A673 (cell line): Measurements from ENCODE around the gene NUP42. TPM values are rescaled to one million over a fixed set of nuclear protein-coding genes. Genes with fewer than 3 reads are reported as not detected.

Source experiments
- BruUV-seq: library from RNA; stranded (reverse); fragments of 400-500 nt; replicated peaks from 2 replicates; lab custom pipeline; 2021; lab: Mats Ljungman, UMichigan
- CTCF ChIA-PET: fragments of 300-600 bp; sonication (Branson Sonifier 250); formaldehyde crosslinking; loops from one replicate; lab custom pipeline; 2022; ENCODE audit warnings: antibody characterized with exemption; lab: Charles Lee
- POLR2A ChIA-PET: fragments of 300-600 bp; sonication (Branson Sonifier 250); formaldehyde crosslinking; loops from one replicate; lab custom pipeline; 2022; ENCODE audit warnings: antibody characterized with exemption; ENCODE audit not compliant: low non-redundant PET; lab: Charles Lee
- DNase-seq: peaks from one replicate; pipeline ENCODE4 v3.0.0-alpha.2; 2015; ENCODE audit warnings: low spot score
- H3K27ac ChIP-seq: fragments of 200-600 bp; sonication (generic); 2 replicates; pipeline ENCODE4 v1.5.1; 2016; ENCODE audit warnings: mixed run types, low read depth, mild to moderate bottlenecking, mixed read lengths, antibody characterized with exemption, low read length; ENCODE audit not compliant: poor library complexity, severe bottlenecking
- H3K27me3 ChIP-seq: fragments of 200-600 bp; sonication (generic); replicated peaks from 2 replicates; pipeline ENCODE4 v1.6.1; 2017; ENCODE audit warnings: mixed run types, low read depth, mild to moderate bottlenecking, mixed read lengths, antibody characterized with exemption, low read length; ENCODE audit not compliant: insufficient read depth, poor library complexity
- H3K36me3 ChIP-seq: fragments of 200-600 bp; sonication (generic); 2 replicates; pipeline ENCODE4 v1.6.1; 2016; ENCODE audit warnings: mixed run types, mild to moderate bottlenecking, mixed read lengths, antibody characterized with exemption, low read length; ENCODE audit not compliant: insufficient read depth, poor library complexity, severe bottlenecking
- H3K4me1 ChIP-seq: fragments of 200-600 bp; sonication (generic); 2 replicates; pipeline ENCODE4 v1.6.1; 2017; ENCODE audit warnings: mixed run types, mild to moderate bottlenecking, mixed read lengths, antibody characterized with exemption, low read length; ENCODE audit not compliant: insufficient read depth, poor library complexity, severe bottlenecking
- H3K4me3 ChIP-seq: fragments of 200-600 bp; sonication (generic); 2 replicates; pipeline ENCODE4 v1.5.1; 2016; ENCODE audit warnings: low read depth, mixed run types, mild to moderate bottlenecking, mixed read lengths, low read length; ENCODE audit not compliant: poor library complexity, severe bottlenecking
- H3K9me3 ChIP-seq: fragments of 200-600 bp; sonication (generic); 2 replicates; pipeline ENCODE4 v1.6.1; 2016; ENCODE audit warnings: mixed run types, low read depth, mild to moderate bottlenecking, mixed read lengths, antibody characterized with exemption, low read length; ENCODE audit not compliant: poor library complexity, severe bottlenecking
- CTCF ChIP-seq: fragments of 300-800, 200-600 bp; sonication (generic); conservative IDR thresholded peaks from 2 replicates; pipeline ENCODE4 v1.5.1; 2017; ENCODE audit warnings: low read depth, mild to moderate bottlenecking, antibody characterized with exemption, low read length, moderate library complexity, mixed read lengths
- EZH2 ChIP-seq: fragments of 200-600 bp; sonication (generic); IDR thresholded peaks from 2 replicates; pipeline ENCODE4 v1.6.1; 2017; ENCODE audit warnings: borderline replicate concordance, low read depth, mild to moderate bottlenecking, mixed read lengths, antibody characterized with exemption, low read length; ENCODE audit not compliant: poor library complexity, severe bottlenecking
- intact Hi-C: fragments of 100-400 bp; cut with micrococcal nuclease; formaldehyde crosslinking; loops from one replicate; pipeline ENCODE4 v1.10.0; 2022; ENCODE audit not compliant: unreplicated experiment
- total RNA-seq: library from RNA; stranded (reverse); gene quantifications from 2 replicates; pipeline ENCODE4 v1.2.3, GENCODE V29; 2021

NUP42 gene
- total RNA-seq, 1 experiment from 2014 or later, result 38.2 TPM

- Histone ChIP-seq H3K27ac (no peak overlapping the region), H3K9me3 (no peaks in the 10 kb centered on the region), H3K36me3 (peaks cover 26% of the 10 kb centered on the region), H3K27me3 (no peaks in the 10 kb centered on the region), H3K4me3 (no peak overlapping the region), H3K4me1 (no peaks in the 10 kb centered on the region)
- BruUV-seq, result no TSS peak
- CTCF ChIA-PET, result no interaction called here
- POLR2A ChIA-PET, result no interaction called here
- no peak for TF ChIP-seq CTCF
- TF ChIP-seq EZH2, result no peak
- no peak for DNase-seq
- intact Hi-C loops, result no loop called here
Measured at GRCh38 chr7:23200331-23200730, 18.5 kb downstream of the NUP42 start.

- H3K4me1 ChIP-seq, result no peaks in the 10 kb centered on the region
- CTCF ChIA-PET, result no interaction called here
- no peaks in the 10 kb centered on the region for H3K27me3 ChIP-seq
- POLR2A ChIA-PET, result no interaction called here
- no peak for DNase-seq
- H3K36me3 ChIP-seq, result peaks cover 19% of the 10 kb centered on the region
- BruUV-seq, result no TSS peak
- H3K4me3 ChIP-seq, result no peak overlapping the region
- no peak for TF ChIP-seq EZH2
- no peak for TF ChIP-seq CTCF
- intact Hi-C loops, result no loop called here
- H3K27ac ChIP-seq, result no peak overlapping the region
- no peaks in the 10 kb centered on the region for H3K9me3 ChIP-seq
Measured at GRCh38 chr7:23204241-23204640, 22.4 kb downstream of the NUP42 start.

- H3K4me1 ChIP-seq, result no peaks in the 10 kb centered on the region
- no peak for TF ChIP-seq CTCF
- TF ChIP-seq EZH2, result no peak
- intact Hi-C loops, result no loop called here
- no peaks in the 10 kb centered on the region for H3K9me3 ChIP-seq
- H3K27ac ChIP-seq, result no peak overlapping the region
- ChIA-PET POLR2A (no interaction called here), CTCF (no interaction called here)
- peaks cover 6% of the 10 kb centered on the region for H3K36me3 ChIP-seq
- BruUV-seq, result no TSS peak
- no peak overlapping the region for H3K4me3 ChIP-seq
- H3K27me3 ChIP-seq, result no peaks in the 10 kb centered on the region
- DNase-seq, result no peak
Measured at GRCh38 chr7:23205577-23205908, 23.7 kb downstream of the NUP42 start.
